ENCODE measurements around the gene IFITM10. TPM values are rescaled to one million over a fixed set of nuclear protein-coding genes. Genes with fewer than 3 reads are reported as not detected.

IFITM10 gene
- total and polyA plus RNA-seq, 2 experiments from 2014 or later = 0.89 to 1.4 TPM

DNA sequence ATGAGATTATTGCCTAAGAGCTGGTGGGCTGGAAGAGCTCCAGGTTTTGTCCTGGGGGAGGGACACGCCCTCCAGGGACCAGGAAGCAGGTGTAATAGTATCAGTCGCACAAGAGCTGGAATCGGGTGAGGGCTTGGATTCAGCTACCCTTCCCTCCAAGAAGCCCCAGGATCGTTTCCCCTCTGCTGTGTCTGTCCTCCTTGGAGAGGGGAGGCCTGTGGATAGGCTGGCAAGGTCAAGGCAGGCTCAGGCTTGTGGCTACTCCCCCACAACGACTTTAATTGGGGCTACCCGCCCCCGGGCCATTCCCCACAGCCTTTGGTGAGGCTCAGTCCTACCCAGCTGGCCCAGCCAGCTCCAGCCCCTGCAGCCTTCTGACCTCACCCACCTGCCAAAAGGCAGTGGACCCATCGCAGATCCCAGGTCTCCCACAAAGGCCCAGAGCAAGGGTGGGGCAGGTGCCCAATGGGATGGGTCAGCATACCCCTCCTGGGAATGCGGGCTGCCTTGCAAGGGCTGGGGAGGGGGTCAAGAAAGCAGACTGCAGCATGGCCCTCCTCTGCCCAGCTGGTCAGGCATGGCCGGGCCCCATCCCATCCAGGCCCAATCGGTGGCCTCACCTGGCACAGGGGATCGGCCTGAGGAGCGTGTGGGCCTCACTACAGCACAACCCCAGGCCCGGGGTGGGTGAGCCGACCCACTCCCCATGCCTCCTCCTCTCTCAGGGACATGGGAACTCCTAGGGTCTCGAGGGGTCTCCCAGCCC, 12.3 kb upstream of the IFITM10 start:
- peak; percentile 71 for DNase-seq (ENCODE audit: low spot score)
- peaks cover 12% of the 10 kb centered on the region for H3K4me1 ChIP-seq (ENCODE audit: insufficient read depth)
- no peaks in the 10 kb centered on the region for H3K36me3 ChIP-seq (replicated peaks; ENCODE audit: insufficient read depth, low read depth)
- no peaks in the 10 kb centered on the region for H3K9me3 ChIP-seq (ENCODE audit: low read depth)
- TF ChIP-seq EZH2 (IDR thresholded peaks at IDR 0.05; ENCODE audit: borderline replicate concordance) (no peak), EZH2phosphoT487 (IDR thresholded peaks at IDR 0.05; ENCODE audit: low read depth, severe bottlenecking, unreplicated experiment) (no peak)
- TF ChIP-seq, protein P1, sequence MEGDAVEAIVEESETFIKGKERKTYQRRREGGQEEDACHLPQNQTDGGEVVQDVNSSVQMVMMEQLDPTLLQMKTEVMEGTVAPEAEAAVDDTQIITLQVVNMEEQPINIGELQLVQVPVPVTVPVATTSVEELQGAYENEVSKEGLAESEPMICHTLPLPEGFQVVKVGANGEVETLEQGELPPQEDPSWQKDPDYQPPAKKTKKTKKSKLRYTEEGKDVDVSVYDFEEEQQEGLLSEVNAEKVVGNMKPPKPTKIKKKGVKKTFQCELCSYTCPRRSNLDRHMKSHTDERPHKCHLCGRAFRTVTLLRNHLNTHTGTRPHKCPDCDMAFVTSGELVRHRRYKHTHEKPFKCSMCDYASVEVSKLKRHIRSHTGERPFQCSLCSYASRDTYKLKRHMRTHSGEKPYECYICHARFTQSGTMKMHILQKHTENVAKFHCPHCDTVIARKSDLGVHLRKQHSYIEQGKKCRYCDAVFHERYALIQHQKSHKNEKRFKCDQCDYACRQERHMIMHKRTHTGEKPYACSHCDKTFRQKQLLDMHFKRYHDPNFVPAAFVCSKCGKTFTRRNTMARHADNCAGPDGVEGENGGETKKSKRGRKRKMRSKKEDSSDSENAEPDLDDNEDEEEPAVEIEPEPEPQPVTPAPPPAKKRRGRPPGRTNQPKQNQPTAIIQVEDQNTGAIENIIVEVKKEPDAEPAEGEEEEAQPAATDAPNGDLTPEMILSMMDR (IDR thresholded peaks at IDR 0.05; ENCODE audit: poor library complexity) = no peak
- H3K27ac ChIP-seq = peak overlapping the region; percentile 72
- H3K27me3 ChIP-seq = no peaks in the 10 kb centered on the region
- peak overlapping the region; percentile 100 for H3K4me2 ChIP-seq
- H3K9me2 ChIP-seq (replicated peaks; ENCODE audit: insufficient read depth) = no peaks in the 10 kb centered on the region
- H2AFZ ChIP-seq = no peak overlapping the region
- H4K20me1 ChIP-seq (ENCODE audit: insufficient read depth, poor library complexity, severe bottlenecking) = peaks cover 6% of the 10 kb centered on the region
- WGBS (ENCODE audit: low lambda C conversion rate, missing lambda C conversion rate) = 61% methylated on average over 14 of the region's 16 CpGs
- H3K79me2 ChIP-seq = peaks cover 24% of the 10 kb centered on the region
- H3K4me3 ChIP-seq = peak overlapping the region; percentile 99

DNA sequence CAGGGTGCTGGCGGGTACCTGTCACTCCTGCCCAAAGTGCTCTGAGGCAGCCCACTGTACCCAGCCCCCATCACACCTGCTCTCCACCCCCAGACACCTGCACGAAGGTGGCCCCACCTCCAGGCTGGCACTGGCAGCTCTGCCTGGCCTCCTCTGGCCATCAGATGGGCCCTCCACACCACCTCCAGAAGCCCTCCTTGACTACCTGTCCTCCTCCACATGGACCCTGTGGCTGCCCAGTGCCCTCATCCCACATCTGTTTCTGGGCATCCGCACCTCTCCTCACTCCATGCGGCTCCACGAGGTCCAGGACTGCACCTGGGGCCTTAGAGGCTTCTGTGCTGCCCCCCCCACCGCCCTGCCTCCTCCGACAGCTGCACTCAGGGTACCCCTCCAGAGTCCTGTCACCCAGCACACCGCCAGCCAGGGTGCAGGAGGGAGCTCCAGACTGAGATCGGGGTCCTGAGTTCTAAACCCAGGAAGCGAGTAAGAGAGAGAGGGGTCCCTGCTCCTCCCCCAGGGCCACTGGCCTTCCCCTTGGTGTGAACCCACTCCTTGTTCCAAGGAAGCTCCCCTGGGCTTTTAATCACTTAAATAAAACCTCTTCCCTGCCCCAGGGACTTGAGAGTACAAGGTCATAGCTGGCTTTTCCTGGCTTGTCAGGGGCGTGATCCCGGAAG, 11.6 kb upstream of the IFITM10 start:
- Histone ChIP-seq H2AFZ (no peak overlapping the region), H3K9me2 (replicated peaks; ENCODE audit: insufficient read depth) (no peaks in the 10 kb centered on the region), H3K4me3 (no peak overlapping the region), H4K20me1 (ENCODE audit: insufficient read depth, poor library complexity, severe bottlenecking) (peaks cover 6% of the 10 kb centered on the region), H3K4me2 (peak overlapping the region; percentile 100), H3K27me3 (no peaks in the 10 kb centered on the region), H3K4me1 (ENCODE audit: insufficient read depth) (peaks cover 12% of the 10 kb centered on the region), H3K79me2 (peaks cover 24% of the 10 kb centered on the region), H3K36me3 (replicated peaks; ENCODE audit: insufficient read depth, low read depth) (no peaks in the 10 kb centered on the region), H3K9me3 (ENCODE audit: low read depth) (no peaks in the 10 kb centered on the region), H3K27ac (no peak overlapping the region)
- WGBS (ENCODE audit: low lambda C conversion rate, missing lambda C conversion rate) = 91% methylated on average over 12 of the region's 12 CpGs
- no peak for DNase-seq (ENCODE audit: low spot score)
- TF ChIP-seq EZH2phosphoT487 (IDR thresholded peaks at IDR 0.05; ENCODE audit: low read depth, severe bottlenecking, unreplicated experiment) = no peak
- TF ChIP-seq, protein P1 (IDR thresholded peaks at IDR 0.05; ENCODE audit: poor library complexity) = no peak
- no peak for TF ChIP-seq EZH2 (IDR thresholded peaks at IDR 0.05; ENCODE audit: borderline replicate concordance)

- no peak overlapping the region for H2AFZ ChIP-seq
- H3K4me2 ChIP-seq = peak overlapping the region; percentile 100
- no peak for DNase-seq (ENCODE audit: low spot score)
- peaks cover 6% of the 10 kb centered on the region for H4K20me1 ChIP-seq (ENCODE audit: insufficient read depth, poor library complexity, severe bottlenecking)
- H3K36me3 ChIP-seq (replicated peaks; ENCODE audit: insufficient read depth, low read depth) = no peaks in the 10 kb centered on the region
- peaks cover 24% of the 10 kb centered on the region for H3K79me2 ChIP-seq
- H3K27me3 ChIP-seq = no peaks in the 10 kb centered on the region
- H3K27ac ChIP-seq = no peak overlapping the region
- peaks cover 12% of the 10 kb centered on the region for H3K4me1 ChIP-seq (ENCODE audit: insufficient read depth)
- WGBS (ENCODE audit: low lambda C conversion rate, missing lambda C conversion rate) = 90% methylated on average over 26 of the region's 28 CpGs
- TF ChIP-seq, protein P1 (IDR thresholded peaks at IDR 0.05; ENCODE audit: poor library complexity) = no peak
- no peaks in the 10 kb centered on the region for H3K9me3 ChIP-seq (ENCODE audit: low read depth)
- no peak overlapping the region for H3K4me3 ChIP-seq
- no peaks in the 10 kb centered on the region for H3K9me2 ChIP-seq (replicated peaks; ENCODE audit: insufficient read depth)
Measured at GRCh38 chr11:1761110-1761856, 10.9 kb upstream of the IFITM10 start.
